Cerebellar nuclear complex (tissue), 1 donor: ENCODE results near the gene KAT8.
"Not testable (repeated sequence)": the region's sequence is repeated elsewhere in the genome, so short reads cannot be mapped to it uniquely, and the experiment has no call there.

ENCODE experiments used
- DNase-seq, 2 experiments: peaks; one replicate each; lab custom pipeline; 2025; lab: John Stamatoyannopoulos, UW

KAT8 gene

GRCh38 chr16:31148896-31149295, 31.4 kb downstream of the KAT8 start:
- no peak for DNase-seq

GRCh38 chr16:31149332-31149731, 31.9 kb downstream of the KAT8 start:
- no peak for DNase-seq

- no peak for DNase-seq
Measured at GRCh38 chr16:31149894-31150890, 32.7 kb downstream of the KAT8 start, which contains the start of gene PRSS36. TSS of gene PRSS36 (minus strand) at chr16:31150066. CDS start at chr16:31150035, 31 bp downstream.

- DNase-seq = not testable (repeated sequence)
Measured at GRCh38 chr16:31150976-31151375, 33.5 kb downstream of the KAT8 start.

GRCh38 chr16:31157136-31157535, 39.7 kb downstream of the KAT8 start:
- no peak for DNase-seq

GRCh38 chr16:31167315-31167714, 49.9 kb downstream of the KAT8 start:
- no peak for DNase-seq

- no peak for DNase-seq
Measured at GRCh38 chr16:31168848-31169247, 51.4 kb downstream of the KAT8 start.

GRCh38 chr16:31170048-31170447, 52.6 kb downstream of the KAT8 start:
- not testable (repeated sequence) for DNase-seq

- DNase-seq = no peak
Measured at GRCh38 chr16:31177136-31177535, 59.7 kb downstream of the KAT8 start.

GRCh38 chr16:31179219-31179746, 61.8 kb downstream of the KAT8 start:
- DNase-seq = no peak

- DNase-seq = peak; percentile 39 to 54
Measured at GRCh38 chr16:31179747-31180459, 62.4 kb downstream of the KAT8 start, which contains the start of gene FUS. TSS of gene FUS (plus strand) at chr16:31180139. CDS start at chr16:31180215, 76 bp downstream.
